HG02571 (cell line): ENCODE measurements around the gene PLEKHM3.

Experiments used
- ATAC-seq: cut with Tn5 transposase; IDR thresholded peaks from one replicate; pipeline ENCODE4 v1.9.1; 2021; ENCODE audit warnings: mild to moderate bottlenecking, moderate library complexity; ENCODE audit not compliant: unreplicated experiment

Gene PLEKHM3

DNA sequence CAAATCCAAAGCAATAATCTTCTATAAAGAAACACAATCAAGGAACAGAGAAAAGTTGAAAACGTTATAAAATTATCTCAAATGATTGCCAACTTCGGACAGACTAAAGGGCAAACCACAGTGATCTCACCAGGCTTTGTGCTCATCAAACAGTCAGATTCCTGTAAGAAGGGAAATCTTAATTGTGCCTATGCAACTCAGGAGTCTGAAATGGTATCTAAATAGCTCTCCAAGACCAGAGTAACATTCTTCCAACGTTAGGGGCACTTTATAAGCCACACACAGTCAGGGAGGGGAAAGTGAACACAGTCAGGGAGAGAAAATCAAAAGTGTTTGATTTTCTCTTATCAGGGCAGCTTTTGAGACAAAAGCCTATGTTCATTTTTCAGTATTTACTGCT is 29.4 kb downstream of the PLEKHM3 start:
- no peak for ATAC-seq

DNA sequence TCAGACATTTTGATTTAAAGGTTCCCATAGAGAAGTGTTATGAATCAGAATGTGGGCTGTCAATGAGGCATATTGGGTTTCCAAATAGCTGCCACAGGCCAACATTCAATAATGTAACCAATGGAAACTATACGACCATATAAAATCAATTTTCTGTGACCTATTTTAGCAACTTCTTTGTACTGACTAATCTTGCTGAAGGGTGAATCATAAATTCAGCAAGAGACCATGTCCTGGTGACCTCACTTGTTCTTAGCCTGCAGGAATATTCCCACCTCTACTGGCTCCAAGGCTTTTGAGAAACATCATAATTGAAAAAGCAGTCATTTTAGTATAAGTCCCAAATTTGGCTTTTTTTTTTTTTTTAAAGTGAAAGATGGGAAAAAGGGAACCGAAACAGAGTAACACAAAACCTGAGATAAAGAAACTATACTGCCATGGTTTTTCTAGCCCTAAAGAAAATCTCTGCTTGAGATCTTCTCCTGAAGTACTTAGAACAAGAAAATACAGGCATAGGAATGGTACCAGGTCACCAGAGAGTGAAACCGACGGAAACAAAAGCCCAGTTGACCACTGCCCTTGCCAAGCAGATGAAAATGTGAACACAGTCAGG is 32.1 kb downstream of the PLEKHM3 start:
- ATAC-seq = no peak

DNA sequence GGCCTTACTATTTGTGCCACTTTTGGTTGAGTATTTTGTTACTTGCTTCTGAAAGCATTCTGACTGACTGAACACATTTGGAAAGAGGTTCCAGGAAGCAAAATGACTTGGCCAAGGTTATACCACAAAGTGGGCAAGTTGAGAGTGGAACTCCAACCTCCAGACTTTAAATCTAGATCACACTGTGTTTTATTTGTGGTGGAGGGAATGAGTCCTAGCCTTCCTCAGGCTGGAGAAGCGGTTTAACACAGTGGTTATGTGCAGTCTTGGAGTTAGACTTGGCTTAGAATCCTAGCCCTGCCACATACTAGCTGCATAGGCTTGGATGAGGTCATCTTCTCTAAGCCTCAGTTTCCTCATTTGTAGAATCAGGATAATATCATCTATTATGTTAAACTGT is 33.4 kb downstream of the PLEKHM3 start:
- no peak for ATAC-seq

- no peak for ATAC-seq
Observed at GRCh38 chr2:207990784-207991183, 34.5 kb downstream of the PLEKHM3 start.

- ATAC-seq = no peak
Observed at GRCh38 chr2:207988975-207989374, 36.4 kb downstream of the PLEKHM3 start.

GRCh38 chr2:207987025-207987716 is 38.2 kb downstream of the PLEKHM3 start:
- ATAC-seq = no peak

- no peak for ATAC-seq
Observed at GRCh38 chr2:207984765-207985480, 40.4 kb downstream of the PLEKHM3 start.

- ATAC-seq = peak; percentile 74
Observed at GRCh38 chr2:207983641-207984042, 41.7 kb downstream of the PLEKHM3 start.

GRCh38 chr2:207978177-207978948 is 47.0 kb downstream of the PLEKHM3 start:
- no peak for ATAC-seq

DNA sequence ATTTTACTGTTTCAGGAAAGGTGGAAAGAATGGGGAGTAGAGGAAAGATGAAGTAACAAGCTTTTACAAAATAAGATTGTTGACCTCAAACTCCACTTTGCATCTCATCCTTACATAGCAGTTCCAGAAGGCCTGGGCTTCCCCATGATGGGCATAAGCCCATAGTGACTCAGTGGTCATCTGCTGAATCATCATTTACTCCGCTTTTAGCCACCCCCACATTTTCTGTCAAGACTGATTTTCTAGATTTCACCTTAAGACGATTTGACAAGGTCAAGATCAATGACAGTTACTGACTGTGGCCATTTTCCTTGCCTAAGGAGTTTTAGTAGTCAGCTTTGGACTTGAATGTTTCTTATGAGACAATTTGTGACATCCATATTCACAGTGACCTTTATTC is 49.4 kb downstream of the PLEKHM3 start:
- ATAC-seq = no peak

GRCh38 chr2:207974216-207974605 is 51.1 kb downstream of the PLEKHM3 start:
- no peak for ATAC-seq

DNA sequence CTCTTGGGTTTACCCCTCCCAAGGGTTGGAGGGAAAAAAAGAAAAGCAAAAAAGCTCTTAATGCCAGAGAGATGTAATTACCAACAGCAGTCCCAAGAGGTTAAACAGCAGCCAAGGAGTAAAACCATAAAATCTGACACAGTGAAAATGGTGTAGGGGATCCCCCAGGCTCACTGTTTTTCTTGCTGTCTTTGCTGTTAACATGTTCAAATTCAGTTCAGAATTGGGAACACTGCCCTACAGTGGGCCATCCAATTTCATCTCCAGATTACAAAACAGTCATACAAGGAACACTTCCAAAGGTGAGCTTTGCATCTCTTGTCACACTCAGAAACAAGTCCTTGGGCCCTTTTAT is 54.5 kb downstream of the PLEKHM3 start:
- no peak for ATAC-seq

- ATAC-seq = no peak
Observed at GRCh38 chr2:207970147-207970825, 55.0 kb downstream of the PLEKHM3 start.

DNA sequence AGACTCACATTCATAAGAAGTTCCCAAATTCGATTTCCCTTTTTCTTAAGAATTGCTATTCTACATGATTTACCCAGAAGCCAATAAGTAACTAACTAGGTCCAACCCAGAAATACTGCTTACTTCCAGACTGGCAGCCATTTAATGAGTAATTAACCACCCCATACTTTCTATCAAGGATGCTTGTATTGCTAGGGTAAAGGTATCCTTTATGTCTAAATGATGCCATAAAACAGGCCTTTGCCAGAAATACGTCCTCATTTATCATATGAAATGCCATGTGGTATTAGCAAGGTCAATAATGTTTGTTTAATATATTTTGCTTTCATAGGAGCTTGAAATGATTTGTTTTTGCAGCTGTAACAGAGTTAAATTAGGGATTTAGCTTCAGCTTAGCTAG is 56.1 kb downstream of the PLEKHM3 start:
- ATAC-seq = no peak

- ATAC-seq = no peak
Observed at GRCh38 chr2:207967121-207967520, 58.2 kb downstream of the PLEKHM3 start.

DNA sequence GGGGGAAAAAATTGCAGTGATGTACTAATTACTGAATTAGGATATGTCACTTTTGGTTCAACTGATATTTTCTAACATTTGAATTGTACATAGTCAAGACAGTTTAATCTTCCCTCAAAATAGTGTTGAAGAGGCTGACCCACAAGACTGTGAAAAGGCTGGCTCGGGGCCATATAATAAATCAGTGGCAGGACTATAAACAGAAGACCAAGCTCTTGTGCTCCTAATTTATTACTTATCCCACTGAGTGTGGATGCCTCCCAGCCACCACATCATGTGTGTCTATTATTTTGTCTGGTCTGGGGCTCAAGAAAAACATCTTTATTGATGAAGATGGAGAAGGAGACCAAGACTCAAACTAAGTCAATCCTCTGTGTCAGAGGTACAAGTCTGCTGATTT is 64.4 kb downstream of the PLEKHM3 start:
- ATAC-seq = no peak

GRCh38 chr2:207960090-207960489 is 65.2 kb downstream of the PLEKHM3 start:
- no peak for ATAC-seq

- no peak for ATAC-seq
Observed at GRCh38 chr2:207956771-207957170, 68.6 kb downstream of the PLEKHM3 start.

- no peak for ATAC-seq
Observed at GRCh38 chr2:207955456-207955855, 69.9 kb downstream of the PLEKHM3 start.

- no peak for ATAC-seq
Observed at GRCh38 chr2:207953354-207953753, 72.0 kb downstream of the PLEKHM3 start.
